Spleen (tissue), 11 donors: ENCODE measurements around the gene CPSF3. TPM values are rescaled to one million over a fixed set of nuclear protein-coding genes. Genes with fewer than 3 reads are reported as not detected.

Experiments
- DNase-seq: peaks from one replicate; pipeline ENCODE4 v3.0.0-alpha.2; 2020
- H3K27ac ChIP-seq, 8 donors: fragments of 200-600 bp; sonication (generic) in 7 of 8; 1 replicate in 4 of 8; 2 replicates in 4 of 8; pipeline versions ENCODE4 v1.5.0 to v1.8.0; 2016 to 2021; ENCODE audit warnings: inconsistent platforms in 4 of 8, mild to moderate bottlenecking in 4 of 8, moderate library complexity in 1 of 8
- H3K27me3 ChIP-seq, 7 donors: fragments of 200-600 bp; sonication (generic) in 6 of 7; replicated peaks in 1 of 7; 1 replicate in 4 of 7; 2 replicates in 3 of 7; pipeline versions ENCODE4 v1.5.0 to v1.8.0; 2016 to 2021; ENCODE audit warnings: inconsistent platforms in 3 of 7, mild to moderate bottlenecking in 1 of 7
- H3K36me3 ChIP-seq, 6 donors: fragments of 200-600 bp; sonication (generic) in 5 of 6; 1 replicate in 4 of 6; 2 replicates in 2 of 6; pipeline versions ENCODE4 v1.5.0 to v1.8.0; 2016 to 2021; ENCODE audit warnings: inconsistent platforms in 2 of 6
- H3K4me1 ChIP-seq, 6 donors: fragments of 200-600 bp; sonication (generic) in 5 of 6; 1 replicate in 3 of 6; 2 replicates in 3 of 6; pipeline versions ENCODE4 v1.5.0 to v1.8.0; 2016 to 2021; ENCODE audit warnings: inconsistent platforms in 3 of 6
- H3K4me3 ChIP-seq, 8 donors: fragments of 200-600 bp; sonication (generic) in 7 of 8; 1 replicate in 4 of 8; 2 replicates in 4 of 8; pipeline versions ENCODE4 v1.5.0 to v1.8.0; 2016 to 2021; ENCODE audit warnings: inconsistent platforms in 4 of 8, mild to moderate bottlenecking in 4 of 8, moderate library complexity in 2 of 8
- H3K9me3 ChIP-seq, 8 donors: fragments of 200-600 bp; sonication (generic) in 7 of 8; 1 replicate in 4 of 8; 2 replicates in 4 of 8; pipeline versions ENCODE4 v1.5.0 to v1.8.0; 2016 to 2021; ENCODE audit warnings: inconsistent platforms in 4 of 8
- POLR2A ChIP-seq, 3 donors: fragments of 450-650 bp; IDR thresholded peaks; one replicate each; pipeline ENCODE4 v1.5.1; 2017; ENCODE audit warnings: antibody characterized with exemption in 3 of 3, mild to moderate bottlenecking in 1 of 3
- POLR2AphosphoS5 ChIP-seq, 3 donors: sonication (generic); formaldehyde crosslinking; IDR thresholded peaks; one replicate each; pipeline ENCODE4 v1.5.1; 2017; ENCODE audit warnings: antibody characterized with exemption in 3 of 3
- WGBS, 5 donors: extraction: QIAGEN DNeasy Blood & Tissue Kit in 3 of 5; methylation state at CpG; one replicate each; pipeline versions ENCODE4 v1.1.5 to v1.1.7; 2013 to 2018; 5-methylcytosine and 5-hydroxymethylcytosine counted together
- intact Hi-C: fragments of 100-400 bp; cut with DNase I; formaldehyde crosslinking; loops from one replicate; pipeline ENCODE4 v1.15.0; 2023; ENCODE audit warnings: low total_unique reads
- polyA plus RNA-seq, 3 donors: library from polyadenylated mRNA; stranded (reverse); fragments of 200-250 nt; gene quantifications; one replicate each; pipeline ENCODE4 v1.2.1, GENCODE V29; 2013
- total RNA-seq, 7 donors: library from RNA; depleted of rRNA in 3 of 7; stranded (reverse); fragments of >200 nt in 3 of 7; fragmentation: NEBNext Ultra II Directional in 4 of 7; extraction: Animal tissue kit (Norgen Biotek cat#: 25700) in 4 of 7; gene quantifications; one replicate each; pipeline versions ENCODE4 v1.1.0 to v1.2.1, GENCODE V29; 2016 to 2021
- TF ChIP-seq, protein P1 (sequence below), 11 experiments: fragments of 200-600 bp in 7 of 11; fragments of 450-650 bp in 4 of 11; sonication (generic) in 4 of 11; IDR thresholded peaks in 8 of 11; conservative IDR thresholded peaks in 3 of 11; 1 replicate in 7 of 11; 2 replicates in 4 of 11; pipeline versions ENCODE4 v1.4.0 to v1.8.0; 2016 to 2021; ENCODE audit warnings: antibody characterized with exemption in 11 of 11, inconsistent platforms in 4 of 11, mild to moderate bottlenecking in 1 of 11
- donor health status: healthy with polysubstance abuse.
- donor health status: DM: no; HTN: no; CAD: no; lungs with moderate emphysema.
- donor health status: DM: no; HTN: no; CAD: no.
- donor health status: Bipolar disorder and iron deficiency.
- donor health status: healthy.
- donor health status: DM: no; HTN: no; CAD: no.
- donor health status: DM: yes; HTN: yes; CAD: no.

CPSF3 gene
- total and polyA plus RNA-seq, 10 donors, result 18.9 to 35.8 (median 27.5) TPM

DNA sequence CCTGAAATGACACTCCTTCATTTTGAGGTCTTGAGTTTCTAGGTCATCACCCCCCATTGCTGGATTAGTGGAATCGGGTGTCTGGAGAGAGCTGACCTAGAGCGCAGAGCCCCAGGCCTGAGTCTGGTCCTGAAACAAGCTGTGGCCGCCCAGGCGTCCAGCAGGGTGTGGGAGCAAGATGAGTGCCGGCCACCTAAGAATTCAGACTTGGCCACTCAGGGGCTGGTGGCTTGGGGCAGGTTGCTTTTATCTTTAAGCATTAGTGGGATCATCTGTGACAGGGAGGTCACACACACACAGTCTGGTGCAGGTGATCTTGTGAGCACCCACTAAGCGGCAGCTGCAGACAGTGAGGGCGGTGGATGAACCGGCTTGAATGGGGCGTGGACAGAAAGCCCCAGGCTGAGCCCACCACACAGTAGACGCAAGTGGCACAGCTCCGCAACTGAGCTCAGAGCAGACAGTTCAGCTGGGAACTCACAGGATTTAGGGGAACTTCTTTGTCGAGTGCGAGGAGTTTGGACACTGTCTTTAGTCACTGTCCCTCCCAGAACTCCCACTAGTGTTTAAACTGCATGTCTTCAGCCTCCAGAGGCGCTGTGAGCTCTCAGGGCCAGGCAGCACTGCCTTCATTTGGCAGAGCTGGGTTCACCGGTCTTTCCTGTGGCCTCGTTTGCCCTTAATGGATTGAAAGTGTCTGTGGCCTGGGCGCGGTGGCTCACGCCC, 21.6 kb upstream of the CPSF3 start:
- DNase-seq, result no peak
- WGBS, 5 donors, result 92 to 95% (median 93%) methylated on average over 16 to 19 of the region's 19 CpGs
- peaks cover 0 to 11% (median 6%) of the 10 kb centered on the region in 6 donors for H3K36me3 ChIP-seq

GRCh38 chr2:9403924-9404323, 19.5 kb upstream of the CPSF3 start:
- WGBS, 5 donors, result 66 to 87% (median 79%) methylated on average over 2 of the region's 2 CpGs
- Histone ChIP-seq H3K4me3 (no peak overlapping the region), H3K4me1 (no peaks in the 10 kb centered on the region), H3K27me3 (peaks cover 0 to 5% (median 0%) of the 10 kb centered on the region in 7 donors), H3K36me3 (peaks cover 0 to 32% (median 25%) of the 10 kb centered on the region in 6 donors), H3K9me3 (no peaks in the 10 kb centered on the region), H3K27ac (no peak overlapping the region)
- DNase-seq, result no peak
- no peak for TF ChIP-seq POLR2A (IDR thresholded peaks at IDR 0.05)
- TF ChIP-seq POLR2AphosphoS5 (IDR thresholded peaks at IDR 0.05), result no peak
- TF ChIP-seq, protein P1, sequence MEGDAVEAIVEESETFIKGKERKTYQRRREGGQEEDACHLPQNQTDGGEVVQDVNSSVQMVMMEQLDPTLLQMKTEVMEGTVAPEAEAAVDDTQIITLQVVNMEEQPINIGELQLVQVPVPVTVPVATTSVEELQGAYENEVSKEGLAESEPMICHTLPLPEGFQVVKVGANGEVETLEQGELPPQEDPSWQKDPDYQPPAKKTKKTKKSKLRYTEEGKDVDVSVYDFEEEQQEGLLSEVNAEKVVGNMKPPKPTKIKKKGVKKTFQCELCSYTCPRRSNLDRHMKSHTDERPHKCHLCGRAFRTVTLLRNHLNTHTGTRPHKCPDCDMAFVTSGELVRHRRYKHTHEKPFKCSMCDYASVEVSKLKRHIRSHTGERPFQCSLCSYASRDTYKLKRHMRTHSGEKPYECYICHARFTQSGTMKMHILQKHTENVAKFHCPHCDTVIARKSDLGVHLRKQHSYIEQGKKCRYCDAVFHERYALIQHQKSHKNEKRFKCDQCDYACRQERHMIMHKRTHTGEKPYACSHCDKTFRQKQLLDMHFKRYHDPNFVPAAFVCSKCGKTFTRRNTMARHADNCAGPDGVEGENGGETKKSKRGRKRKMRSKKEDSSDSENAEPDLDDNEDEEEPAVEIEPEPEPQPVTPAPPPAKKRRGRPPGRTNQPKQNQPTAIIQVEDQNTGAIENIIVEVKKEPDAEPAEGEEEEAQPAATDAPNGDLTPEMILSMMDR (IDR thresholded peaks at IDR 0.05 in 8 of 11, conservative IDR thresholded peaks at IDR 0.05 in 3 of 11), result no peak
- intact Hi-C loops, result no loop called here

More for the DNA sequence above, 21.6 kb upstream of the CPSF3 start:
- Histone ChIP-seq H3K9me3 (no peaks in the 10 kb centered on the region), H3K27me3 (peaks cover 0 to 5% (median 0%) of the 10 kb centered on the region in 7 donors), H3K27ac (no peak overlapping the region), H3K4me3 (no peak overlapping the region), H3K4me1 (no peaks in the 10 kb centered on the region)
- intact Hi-C loops, result no loop called here
- TF ChIP-seq POLR2A (IDR thresholded peaks at IDR 0.05) (no peak), POLR2AphosphoS5 (IDR thresholded peaks at IDR 0.05) (no peak)
- TF ChIP-seq, protein P1 (IDR thresholded peaks at IDR 0.05 in 8 of 11, conservative IDR thresholded peaks at IDR 0.05 in 3 of 11), result no peak

- TF ChIP-seq POLR2AphosphoS5 (IDR thresholded peaks at IDR 0.05) (no peak), POLR2A (IDR thresholded peaks at IDR 0.05) (no peak)
- TF ChIP-seq, protein P1 (IDR thresholded peaks at IDR 0.05 in 8 of 11, conservative IDR thresholded peaks at IDR 0.05 in 3 of 11), result no peak
- Histone ChIP-seq H3K36me3 (peaks cover 0 to 37% (median 28%) of the 10 kb centered on the region in 6 donors), H3K27me3 (peaks cover 0 to 5% (median 0%) of the 10 kb centered on the region in 7 donors), H3K9me3 (no peaks in the 10 kb centered on the region), H3K4me1 (no peaks in the 10 kb centered on the region), H3K4me3 (no peak overlapping the region), H3K27ac (no peak overlapping the region)
- no peak for DNase-seq
- WGBS, 5 donors, result 91 to 99% (median 94%) methylated on average over 4 of the region's 4 CpGs
- intact Hi-C loops, result no loop called here
These were observed 19.0 kb upstream of the CPSF3 start for GRCh38 chr2:9404451-9404850.

- Histone ChIP-seq H3K9me3 (no peaks in the 10 kb centered on the region), H3K27me3 (peaks cover 0 to 2% (median 0%) of the 10 kb centered on the region in 7 donors), H3K4me3 (no peak overlapping the region), H3K4me1 (no peaks in the 10 kb centered on the region), H3K27ac (no peak overlapping the region), H3K36me3 (peaks cover 0 to 49% (median 38%) of the 10 kb centered on the region in 6 donors)
- no peak for DNase-seq
- TF ChIP-seq POLR2A (IDR thresholded peaks at IDR 0.05) (no peak), POLR2AphosphoS5 (IDR thresholded peaks at IDR 0.05) (no peak)
- TF ChIP-seq, protein P1 (IDR thresholded peaks at IDR 0.05 in 8 of 11, conservative IDR thresholded peaks at IDR 0.05 in 3 of 11), result no peak
- intact Hi-C loops, result no loop called here
- WGBS, 5 donors, result 94 to 98% (median 96%) methylated on average over 2 of the region's 2 CpGs
These were observed 17.8 kb upstream of the CPSF3 start for GRCh38 chr2:9405636-9406035.
